ENCODE data around the gene KLB. TPM values are rescaled to one million over a fixed set of nuclear protein-coding genes. Genes with fewer than 3 reads are reported as not detected.

Gene KLB

Small RNA genes within 50 kb of the gene (microRNA-seq; reads per million reads assigned to microRNA genes)
- gene MIR5591 = not detected
